ENCODE data around the gene HAUS2.

DNA sequence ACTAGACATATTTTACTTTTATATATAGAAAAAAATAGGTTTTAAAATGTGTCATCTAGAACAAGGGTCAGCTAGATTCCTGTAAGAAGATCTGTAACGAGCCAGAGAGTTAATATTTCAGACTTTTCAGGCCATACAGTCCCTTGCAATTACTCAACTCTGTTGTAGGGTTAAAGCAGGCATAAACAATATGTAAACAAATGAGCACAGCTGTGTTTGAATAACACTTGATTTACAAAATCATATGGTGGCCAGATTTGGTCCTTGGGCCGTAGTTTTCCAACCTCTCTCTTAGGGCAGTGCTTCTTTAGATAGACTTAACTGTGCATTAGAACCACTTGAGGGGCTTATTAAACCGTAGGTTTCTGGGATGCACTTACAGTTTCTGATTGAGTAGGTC, 19.7 kb upstream of the HAUS2 start:
- no peak for TF ChIP-seq POLR2A (IDR thresholded peaks at IDR 0.05)
- TF ChIP-seq, protein P1, sequence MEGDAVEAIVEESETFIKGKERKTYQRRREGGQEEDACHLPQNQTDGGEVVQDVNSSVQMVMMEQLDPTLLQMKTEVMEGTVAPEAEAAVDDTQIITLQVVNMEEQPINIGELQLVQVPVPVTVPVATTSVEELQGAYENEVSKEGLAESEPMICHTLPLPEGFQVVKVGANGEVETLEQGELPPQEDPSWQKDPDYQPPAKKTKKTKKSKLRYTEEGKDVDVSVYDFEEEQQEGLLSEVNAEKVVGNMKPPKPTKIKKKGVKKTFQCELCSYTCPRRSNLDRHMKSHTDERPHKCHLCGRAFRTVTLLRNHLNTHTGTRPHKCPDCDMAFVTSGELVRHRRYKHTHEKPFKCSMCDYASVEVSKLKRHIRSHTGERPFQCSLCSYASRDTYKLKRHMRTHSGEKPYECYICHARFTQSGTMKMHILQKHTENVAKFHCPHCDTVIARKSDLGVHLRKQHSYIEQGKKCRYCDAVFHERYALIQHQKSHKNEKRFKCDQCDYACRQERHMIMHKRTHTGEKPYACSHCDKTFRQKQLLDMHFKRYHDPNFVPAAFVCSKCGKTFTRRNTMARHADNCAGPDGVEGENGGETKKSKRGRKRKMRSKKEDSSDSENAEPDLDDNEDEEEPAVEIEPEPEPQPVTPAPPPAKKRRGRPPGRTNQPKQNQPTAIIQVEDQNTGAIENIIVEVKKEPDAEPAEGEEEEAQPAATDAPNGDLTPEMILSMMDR (IDR thresholded peaks at IDR 0.05), result no peak

Measured in thyroid gland (tissue), 4 donors.